ENCODE results near the gene PHACTR3.

Gene PHACTR3

GRCh38 chr20:59774204-59774641 is 169.9 kb downstream of the PHACTR3 start:
- no peak for DNase-seq (ENCODE audit: low read depth in 1 of 2, low spot score in 1 of 2)

DNA sequence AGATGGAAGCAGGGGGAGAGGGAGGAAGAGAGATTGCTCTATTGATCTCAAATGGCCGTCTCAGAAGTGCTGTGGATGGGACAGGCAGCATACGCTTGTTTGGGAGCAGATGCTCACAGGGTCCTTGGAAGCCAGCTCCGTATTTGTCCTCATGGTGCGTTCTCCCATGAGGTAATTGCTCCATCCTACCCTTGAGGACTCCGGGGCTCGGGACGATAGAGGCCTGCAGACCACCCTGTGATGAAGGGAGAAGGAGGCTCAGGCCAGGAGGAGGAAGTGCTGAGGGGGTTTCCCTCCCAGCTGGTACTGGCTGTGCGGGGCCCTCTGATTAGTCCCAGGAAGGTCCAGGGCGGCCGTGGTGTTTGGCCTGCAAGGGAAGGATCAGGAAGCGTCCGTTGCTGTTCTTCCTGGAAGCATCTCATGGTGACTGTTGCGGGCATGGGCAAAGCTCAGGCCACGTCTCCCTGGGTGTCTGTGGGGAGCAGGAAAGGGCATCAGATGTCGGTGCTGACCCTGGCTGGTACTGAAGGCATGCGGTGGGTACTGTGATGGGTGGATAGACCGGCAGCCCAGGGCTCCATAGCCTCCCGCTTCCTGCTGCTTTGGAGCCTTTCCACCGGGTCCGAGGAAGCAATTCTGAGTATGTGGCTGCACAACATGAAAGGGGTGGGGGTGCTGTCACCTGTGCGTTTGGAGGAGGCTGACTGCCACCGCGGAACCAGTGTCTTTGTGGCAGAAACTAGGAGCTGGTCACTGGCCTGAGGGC is 170.8 kb downstream of the PHACTR3 start:
- DNase-seq (ENCODE audit: low read depth in 1 of 2, low spot score in 1 of 2) = no peak

- no peak for DNase-seq (ENCODE audit: low read depth in 1 of 2, low spot score in 1 of 2)
Observed at GRCh38 chr20:59775687-59776055, 171.3 kb downstream of the PHACTR3 start.

GRCh38 chr20:59776059-59776603 is 171.8 kb downstream of the PHACTR3 start:
- no peak for DNase-seq (ENCODE audit: low read depth in 1 of 2, low spot score in 1 of 2)

DNA sequence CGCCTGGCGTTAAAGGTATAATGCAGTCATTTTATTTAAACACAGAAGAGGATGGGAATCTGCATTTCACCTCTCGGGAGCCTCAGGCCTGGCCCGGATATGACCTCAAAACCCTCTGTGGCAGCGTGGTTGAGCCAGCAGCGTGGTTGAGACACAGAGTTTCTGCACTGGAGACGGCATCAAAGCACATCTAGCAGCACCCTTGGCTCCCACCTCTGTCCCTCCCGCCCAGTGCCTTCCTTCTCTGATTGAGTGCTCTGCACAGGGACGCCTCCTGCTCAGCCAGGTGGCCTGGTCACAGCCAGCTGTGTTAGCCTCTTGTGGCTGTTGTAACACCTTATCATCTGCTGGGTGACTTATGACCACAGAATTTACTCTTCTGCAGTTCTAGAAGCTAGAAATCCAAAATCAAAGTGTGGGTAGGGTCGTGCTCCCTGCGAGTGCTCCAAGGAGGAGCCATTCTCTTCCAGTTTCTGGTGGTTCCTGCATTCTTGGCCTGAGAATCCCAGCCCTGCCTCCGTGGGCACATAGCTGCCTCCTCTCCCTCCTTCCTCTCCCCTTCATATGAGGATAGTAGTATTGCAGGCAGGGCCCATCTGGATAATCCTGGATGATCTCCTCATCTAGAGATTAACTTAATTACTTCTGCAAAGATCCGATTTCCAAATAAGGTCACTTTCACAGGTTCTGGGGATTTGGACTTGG is 172.4 kb downstream of the PHACTR3 start:
- no peak for DNase-seq (ENCODE audit: low read depth in 1 of 2, low spot score in 1 of 2)

DNA sequence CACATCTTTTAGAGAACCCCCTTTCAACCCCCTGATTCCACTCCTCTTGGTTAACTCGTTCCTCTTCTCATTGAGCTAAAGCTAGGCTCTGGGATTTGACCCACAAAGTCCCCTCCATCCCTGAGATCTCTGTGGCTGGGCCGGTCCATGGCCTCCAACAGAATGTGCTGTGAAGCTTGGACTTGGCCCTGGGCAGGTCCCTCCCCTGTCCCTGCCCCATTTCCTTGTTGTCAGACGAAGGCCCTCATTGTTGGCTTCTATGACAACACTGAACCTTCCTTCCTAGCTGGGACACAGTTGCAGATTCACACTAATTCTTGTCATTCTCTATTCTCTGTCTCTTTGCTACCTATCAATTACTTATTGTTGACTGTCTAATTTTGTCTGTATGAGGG is 173.0 kb downstream of the PHACTR3 start:
- no peak for DNase-seq (ENCODE audit: low read depth in 1 of 2, low spot score in 1 of 2)

DNA sequence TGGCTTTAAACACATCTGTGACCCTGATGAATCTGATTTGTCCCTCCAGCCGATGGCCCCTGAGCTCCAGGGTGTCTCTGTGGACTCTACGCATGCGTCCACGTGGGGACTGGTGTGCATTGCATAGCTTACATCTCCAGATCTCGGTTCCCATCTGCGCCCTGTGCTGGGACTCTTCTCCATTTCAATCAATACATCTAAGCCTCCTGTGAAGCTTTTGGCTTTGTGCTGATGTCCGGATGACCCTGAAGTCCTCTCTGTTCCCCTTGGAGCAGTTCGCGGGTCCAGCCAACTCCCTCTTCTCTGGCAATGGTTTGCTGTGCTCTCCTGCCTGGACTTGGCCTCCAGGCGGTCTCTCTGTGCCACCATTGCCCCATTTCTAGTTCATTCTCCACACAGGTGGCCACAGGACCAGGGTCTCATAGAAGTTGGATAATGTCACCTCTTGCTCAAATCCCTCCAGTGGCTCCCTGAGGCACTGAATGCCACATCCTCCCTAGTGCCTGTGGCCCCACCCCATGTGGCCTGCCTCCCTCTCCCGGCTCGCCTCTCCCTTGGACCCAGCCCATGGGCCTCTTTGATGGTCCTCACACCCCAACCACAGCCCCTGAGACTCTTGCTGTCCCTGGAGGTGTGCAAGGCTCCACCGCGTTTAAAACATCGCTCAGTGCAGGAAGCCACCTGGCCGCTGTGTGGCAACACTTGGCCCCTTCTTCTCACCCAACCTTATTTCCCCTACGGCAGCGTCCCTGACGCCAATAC is 173.7 kb downstream of the PHACTR3 start:
- no peak for DNase-seq (ENCODE audit: low read depth in 1 of 2, low spot score in 1 of 2)

- DNase-seq (ENCODE audit: low read depth in 1 of 2, low spot score in 1 of 2) = no peak
Observed at GRCh38 chr20:59778615-59779200, 174.4 kb downstream of the PHACTR3 start.

DNA sequence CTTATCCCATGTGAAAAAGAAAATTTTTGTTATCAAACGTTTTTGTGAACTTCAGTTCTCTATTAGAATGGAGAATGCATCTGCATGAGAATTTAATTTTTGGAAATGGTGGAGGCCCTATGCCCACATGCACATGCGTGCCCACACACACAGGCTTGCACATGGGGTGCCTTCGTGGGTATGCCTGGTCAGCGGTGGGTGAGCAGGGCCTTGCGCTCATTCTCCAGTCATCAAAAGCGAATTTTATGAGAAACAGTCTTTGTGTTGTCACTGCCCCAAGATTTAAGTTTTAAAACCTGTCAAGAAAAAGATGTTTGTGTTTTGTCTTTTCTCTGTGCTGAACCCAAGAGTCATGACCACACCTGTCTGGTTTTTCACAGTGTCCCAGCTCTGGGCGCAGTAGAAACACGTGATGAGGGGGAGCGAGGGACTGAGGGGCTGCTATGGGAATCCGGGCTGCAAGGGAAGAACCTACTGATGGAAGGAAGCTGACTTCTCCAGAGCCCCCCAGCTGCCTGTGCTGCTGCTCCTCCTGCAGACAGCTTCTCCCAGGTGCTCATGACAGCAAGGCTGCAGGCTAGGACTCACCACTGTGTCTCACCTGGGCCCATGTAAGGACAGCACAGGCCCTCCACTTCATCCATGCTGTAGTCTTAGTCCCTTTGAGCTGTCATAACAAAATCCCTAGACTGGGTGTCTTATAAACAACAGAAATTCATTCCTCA is 175.5 kb downstream of the PHACTR3 start:
- no peak for DNase-seq (ENCODE audit: low read depth in 1 of 2, low spot score in 1 of 2)

GRCh38 chr20:59780494-59781185 is 176.3 kb downstream of the PHACTR3 start:
- no peak for DNase-seq (ENCODE audit: low read depth in 1 of 2, low spot score in 1 of 2)

- no peak for DNase-seq (ENCODE audit: low read depth in 1 of 2, low spot score in 1 of 2)
Observed at GRCh38 chr20:59781226-59781625, 176.9 kb downstream of the PHACTR3 start.

GRCh38 chr20:59782986-59783640 is 178.8 kb downstream of the PHACTR3 start:
- DNase-seq (ENCODE audit: low read depth in 1 of 2, low spot score in 1 of 2) = no peak

DNA sequence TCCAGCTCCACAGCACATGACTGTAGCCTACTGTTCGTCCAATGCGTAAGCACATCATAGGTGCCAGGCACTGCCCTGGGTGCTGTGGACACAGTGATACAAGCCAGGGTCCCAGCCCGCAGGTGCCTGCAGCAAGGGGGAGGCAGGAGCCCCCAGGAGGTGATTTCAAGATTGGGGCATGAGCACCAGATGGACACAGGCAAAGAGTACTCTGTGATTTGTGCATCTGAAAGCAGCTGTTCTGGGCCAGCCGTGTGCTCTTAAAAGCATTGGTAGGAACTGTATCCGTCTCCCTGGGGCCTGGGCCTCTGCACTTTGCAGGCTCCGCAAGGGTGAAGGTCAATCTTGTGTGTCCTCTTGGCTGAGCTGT is 179.3 kb downstream of the PHACTR3 start:
- no peak for DNase-seq (ENCODE audit: low read depth in 1 of 2, low spot score in 1 of 2)

DNA sequence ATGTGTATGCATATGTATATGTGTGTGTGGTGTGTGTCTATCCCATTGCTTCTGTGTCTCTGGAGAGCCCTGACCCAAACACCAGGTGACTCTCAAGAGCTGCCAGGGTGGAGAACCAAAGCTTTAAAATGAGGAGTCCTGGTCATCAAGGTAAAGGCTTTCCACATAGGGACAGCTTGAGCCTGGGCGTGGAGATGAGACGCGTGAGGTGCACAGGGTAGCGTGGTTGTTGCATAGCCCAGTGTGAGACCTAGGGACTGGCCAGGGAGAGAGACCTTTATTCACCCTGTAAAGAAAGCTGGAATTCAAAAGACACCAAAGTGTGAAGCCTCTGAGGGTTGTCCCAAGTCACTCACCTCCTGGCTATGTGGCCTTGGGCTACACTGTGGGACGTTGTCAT is 180.0 kb downstream of the PHACTR3 start:
- DNase-seq (ENCODE audit: low read depth in 1 of 2, low spot score in 1 of 2) = no peak

- DNase-seq (ENCODE audit: low read depth in 1 of 2, low spot score in 1 of 2) = no peak
Observed at GRCh38 chr20:59784791-59785668, 180.7 kb downstream of the PHACTR3 start.

- no peak for DNase-seq (ENCODE audit: low read depth in 1 of 2, low spot score in 1 of 2)
Observed at GRCh38 chr20:59785669-59785959, 181.3 kb downstream of the PHACTR3 start.

- no peak for DNase-seq (ENCODE audit: low read depth in 1 of 2, low spot score in 1 of 2)
Observed at GRCh38 chr20:59785986-59786795, 181.9 kb downstream of the PHACTR3 start.
